Fibroblast of peridontal ligament (primary cell): Measurements from ENCODE around the gene SP2.

ENCODE experiments used
- DNase-seq: peaks from one replicate; pipeline ENCODE4 v3.0.0-alpha.2; 2010; ENCODE audit errors: extremely low read depth

SP2 gene

GRCh38 chr17:47870056-47870455, 26.0 kb upstream of the SP2 start:
- DNase-seq: no peak

- DNase-seq: no peak
Measured at GRCh38 chr17:47871048-47871447, 25.0 kb upstream of the SP2 start.

- no peak for DNase-seq
Measured at GRCh38 chr17:47872019-47872650, 23.9 kb upstream of the SP2 start.

- DNase-seq: no peak
Measured at GRCh38 chr17:47872651-47873161, 23.3 kb upstream of the SP2 start.

- DNase-seq: no peak
Measured at GRCh38 chr17:47873200-47874090, 22.6 kb upstream of the SP2 start.

- DNase-seq: no peak
Measured at GRCh38 chr17:47875011-47875985, 20.7 kb upstream of the SP2 start.

- no peak for DNase-seq
Measured at GRCh38 chr17:47877368-47878034, 18.5 kb upstream of the SP2 start.

- no peak for DNase-seq
Measured at GRCh38 chr17:47878203-47879027, 17.6 kb upstream of the SP2 start.

- peak; percentile 25 for DNase-seq
Measured at GRCh38 chr17:47879028-47879585, 16.9 kb upstream of the SP2 start.

GRCh38 chr17:47879776-47880454, 16.1 kb upstream of the SP2 start:
- DNase-seq: no peak

- DNase-seq: peak; percentile 60
Measured at GRCh38 chr17:47882247-47882646, 13.8 kb upstream of the SP2 start.

- no peak for DNase-seq
Measured at GRCh38 chr17:47882695-47883588, 13.1 kb upstream of the SP2 start.

GRCh38 chr17:47883589-47884426, 12.2 kb upstream of the SP2 start:
- no peak for DNase-seq

GRCh38 chr17:47884427-47884740, 11.7 kb upstream of the SP2 start:
- no peak for DNase-seq

- DNase-seq: no peak
Measured at GRCh38 chr17:47884905-47885730, 10.9 kb upstream of the SP2 start.

GRCh38 chr17:47888293-47888692, 7.7 kb upstream of the SP2 start:
- DNase-seq: no peak
